Measurements from ENCODE around the gene RABGAP1.

DNA sequence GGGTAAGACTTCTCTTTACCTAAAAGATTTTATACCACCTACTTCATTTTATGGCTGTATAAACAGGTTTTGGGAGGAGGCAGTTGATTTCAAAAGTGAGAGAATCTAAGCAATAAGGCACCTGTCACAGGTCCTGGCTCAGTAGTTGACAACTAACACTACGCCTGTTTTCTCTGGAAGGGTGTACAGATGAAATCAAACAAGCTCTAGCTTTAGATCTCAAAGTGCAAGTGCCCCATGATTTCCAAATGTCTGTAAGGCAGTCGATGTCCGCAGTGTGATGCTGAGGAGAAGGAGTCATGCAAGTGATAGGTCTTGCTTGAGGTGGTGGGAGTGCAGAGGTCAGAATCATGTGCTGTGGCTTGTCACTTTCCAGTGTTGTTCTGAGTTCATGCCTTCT is 158.7 kb downstream of the RABGAP1 start:
- TF ChIP-seq FOXA1 (IDR thresholded peaks at IDR 0.05), result no peak
- TF ChIP-seq ELF4 (IDR thresholded peaks at IDR 0.05), result no peak
- TF ChIP-seq SP1 (IDR thresholded peaks at IDR 0.05), result no peak
- no peak for TF ChIP-seq BHLHE40 (IDR thresholded peaks at IDR 0.05; ENCODE audit: borderline replicate concordance)
- no peak for TF ChIP-seq FOXM1 (IDR thresholded peaks at IDR 0.05; ENCODE audit: borderline replicate concordance)
- no peak for TF ChIP-seq SUZ12 (IDR thresholded peaks at IDR 0.05)
- no peak for TF ChIP-seq FOXK2 (IDR thresholded peaks at IDR 0.05)
- no peak for TF ChIP-seq CTBP1 (IDR thresholded peaks at IDR 0.05; ENCODE audit: borderline replicate concordance)
- TF ChIP-seq ZNF384 (IDR thresholded peaks at IDR 0.05), result no peak
- TF ChIP-seq TARDBP (IDR thresholded peaks at IDR 0.05), result no peak
- no peak for TF ChIP-seq PKNOX1 (IDR thresholded peaks at IDR 0.05)
- TF ChIP-seq HDGF (IDR thresholded peaks at IDR 0.05; ENCODE audit: borderline replicate concordance), result no peak
